H7 (cell line): ENCODE data around the gene BIRC7. TPM values are rescaled to one million over a fixed set of nuclear protein-coding genes. Genes with fewer than 3 reads are reported as not detected.
"Not testable (repeated sequence)": the region's sequence is repeated elsewhere in the genome, so short reads cannot be mapped to it uniquely, and the experiment has no call there.

ENCODE experiments used
- DNase-seq: peaks from one replicate; pipeline ENCODE4 v3.0.0; 2012
- H3K27me3 ChIP-seq: 2 replicates; pipeline ENCODE4 v1.6.0; 2011; ENCODE audit warnings: mild to moderate bottlenecking, low read length; ENCODE audit not compliant: control insufficient read depth, insufficient read depth
- H3K36me3 ChIP-seq: replicated peaks from 2 replicates; pipeline ENCODE4 v1.5.1; 2011; ENCODE audit warnings: low read length; ENCODE audit not compliant: control insufficient read depth, insufficient read depth
- H3K4me3 ChIP-seq: 2 replicates; pipeline ENCODE4 v1.5.1; 2011; ENCODE audit warnings: low read depth, mild to moderate bottlenecking, control low read depth, low read length, moderate library complexity; ENCODE audit not compliant: insufficient read depth
- total RNA-seq: library from RNA; depleted of rRNA; stranded (reverse); fragments of >200 nt; shearing (Covaris generic); gene quantifications from 2 replicates; pipeline ENCODE4 v1.2.3, GENCODE V29; 2014

The BIRC7 gene
- total RNA-seq, 1 experiment from 2014 or later, result not detected

GRCh38 chr20:63216041-63216848 lies 19.5 kb upstream of the BIRC7 start, which contains the start of gene YTHDF1:
Gene YTHDF1, minus strand, starts transcription at chr20:63216131. Its CDS starts 239 bp downstream, at chr20:63215892.
- Histone ChIP-seq H3K4me3 (peak within 1 kb of the TSS; percentile 80), H3K36me3 (peaks cover 23% of the 10 kb centered on the region), H3K27me3 (no peaks in the 10 kb centered on the region)
- peak; percentile 100 for DNase-seq

GRCh38 chr20:63216849-63217471 lies 18.7 kb upstream of the BIRC7 start:
- H3K4me3 ChIP-seq, result peak overlapping the region; percentile 80
- DNase-seq, result peak; percentile 78
- H3K27me3 ChIP-seq, result no peaks in the 10 kb centered on the region
- H3K36me3 ChIP-seq, result peaks cover 19% of the 10 kb centered on the region

GRCh38 chr20:63217706-63218105 lies 18.0 kb upstream of the BIRC7 start:
- Histone ChIP-seq H3K36me3 (peaks cover 14% of the 10 kb centered on the region), H3K4me3 (no peak overlapping the region), H3K27me3 (no peaks in the 10 kb centered on the region)
- DNase-seq, result no peak

- no peaks in the 10 kb centered on the region for H3K27me3 ChIP-seq
- H3K36me3 ChIP-seq, result peaks cover 6% of the 10 kb centered on the region
- DNase-seq, result no peak
- no peak overlapping the region for H3K4me3 ChIP-seq
Observed at GRCh38 chr20:63218701-63219446, 16.8 kb upstream of the BIRC7 start.

- H3K4me3 ChIP-seq, result no peak overlapping the region
- no peak for DNase-seq
- no peaks in the 10 kb centered on the region for H3K27me3 ChIP-seq
Observed at GRCh38 chr20:63219447-63219821, 16.3 kb upstream of the BIRC7 start.

GRCh38 chr20:63219866-63220521 lies 15.7 kb upstream of the BIRC7 start:
- Histone ChIP-seq H3K27me3 (no peaks in the 10 kb centered on the region), H3K4me3 (no peak overlapping the region), H3K36me3 (no peaks in the 10 kb centered on the region; the same call in 1 of the 2 replicates)
- DNase-seq, result no peak

More at GRCh38 chr20:63219447-63219821, 16.3 kb upstream of the BIRC7 start:
- H3K36me3 ChIP-seq, result peaks cover 4% of the 10 kb centered on the region

DNA sequence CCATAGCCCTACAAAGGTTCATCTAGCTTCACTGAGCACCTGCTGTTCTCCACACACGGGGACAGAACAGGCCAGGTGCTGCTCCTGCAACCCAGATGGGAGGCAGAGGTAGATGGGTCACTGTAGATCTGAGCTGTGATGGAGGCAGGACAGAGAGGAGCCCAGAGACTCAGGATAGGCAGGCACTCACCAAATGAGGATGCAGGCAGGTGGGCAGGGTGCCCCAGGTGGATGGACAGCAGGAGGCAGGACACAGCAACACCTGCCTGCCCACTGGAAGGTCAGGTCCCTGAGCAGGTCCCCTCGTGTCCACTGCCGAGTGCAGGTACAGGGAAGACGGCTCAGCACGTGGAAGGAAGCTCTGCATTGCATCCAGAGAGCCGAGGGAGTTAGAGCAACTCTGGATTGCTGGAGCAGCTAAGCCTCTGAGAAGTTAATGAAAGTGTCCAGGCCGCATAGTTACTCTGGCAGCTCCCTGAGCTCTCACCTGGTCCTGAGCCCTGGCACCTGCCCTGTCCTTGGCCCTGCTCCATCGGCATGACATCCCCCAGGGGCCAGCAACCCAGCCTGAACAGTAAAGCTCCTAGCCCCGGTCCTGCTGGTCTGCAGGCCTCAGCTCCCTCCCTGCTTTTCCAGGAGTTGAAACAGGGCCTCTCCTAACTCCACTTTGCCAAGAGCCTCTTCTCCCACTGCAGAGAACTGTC lies 14.9 kb upstream of the BIRC7 start:
- no peak overlapping the region for H3K4me3 ChIP-seq
- no peaks in the 10 kb centered on the region for H3K27me3 ChIP-seq
- H3K36me3 ChIP-seq, result no peaks in the 10 kb centered on the region
- no peak for DNase-seq

- H3K27me3 ChIP-seq, H3K36me3 ChIP-seq, DNase-seq, H3K4me3 ChIP-seq: not testable (repeated sequence)
Observed at GRCh38 chr20:63221400-63222053, 14.2 kb upstream of the BIRC7 start.

- Histone ChIP-seq H3K27me3 (no peaks in the 10 kb centered on the region), H3K4me3 (no peak overlapping the region), H3K36me3 (no peaks in the 10 kb centered on the region)
- no peak for DNase-seq
Observed at GRCh38 chr20:63222541-63222940, 13.2 kb upstream of the BIRC7 start.

GRCh38 chr20:63223121-63223825 lies 12.4 kb upstream of the BIRC7 start:
- no peak overlapping the region for H3K4me3 ChIP-seq
- no peaks in the 10 kb centered on the region for H3K27me3 ChIP-seq
- DNase-seq, result peak; percentile 85
- no peaks in the 10 kb centered on the region for H3K36me3 ChIP-seq

DNA sequence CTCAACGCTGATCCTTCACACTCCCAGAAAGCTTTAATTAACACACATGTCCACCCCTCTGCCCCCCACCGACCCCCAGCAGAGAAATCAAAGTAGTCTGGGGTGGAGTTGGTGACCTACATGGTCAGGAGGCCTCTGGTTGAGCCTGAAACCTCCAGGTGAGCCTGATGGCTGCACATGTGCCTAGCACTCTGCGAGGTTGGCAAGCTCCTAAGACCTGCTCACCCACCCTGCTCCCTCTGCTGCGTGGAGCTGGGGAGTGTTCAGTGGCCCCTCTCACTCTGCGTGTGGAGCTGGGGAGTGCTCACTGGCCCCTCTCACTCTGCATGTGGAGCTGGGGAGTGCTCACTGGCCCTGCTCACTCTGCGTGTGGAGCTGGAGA lies 11.9 kb upstream of the BIRC7 start:
- no peaks in the 10 kb centered on the region for H3K27me3 ChIP-seq
- no peak overlapping the region for H3K4me3 ChIP-seq
- H3K36me3 ChIP-seq, result no peaks in the 10 kb centered on the region
- DNase-seq, result no peak

DNA sequence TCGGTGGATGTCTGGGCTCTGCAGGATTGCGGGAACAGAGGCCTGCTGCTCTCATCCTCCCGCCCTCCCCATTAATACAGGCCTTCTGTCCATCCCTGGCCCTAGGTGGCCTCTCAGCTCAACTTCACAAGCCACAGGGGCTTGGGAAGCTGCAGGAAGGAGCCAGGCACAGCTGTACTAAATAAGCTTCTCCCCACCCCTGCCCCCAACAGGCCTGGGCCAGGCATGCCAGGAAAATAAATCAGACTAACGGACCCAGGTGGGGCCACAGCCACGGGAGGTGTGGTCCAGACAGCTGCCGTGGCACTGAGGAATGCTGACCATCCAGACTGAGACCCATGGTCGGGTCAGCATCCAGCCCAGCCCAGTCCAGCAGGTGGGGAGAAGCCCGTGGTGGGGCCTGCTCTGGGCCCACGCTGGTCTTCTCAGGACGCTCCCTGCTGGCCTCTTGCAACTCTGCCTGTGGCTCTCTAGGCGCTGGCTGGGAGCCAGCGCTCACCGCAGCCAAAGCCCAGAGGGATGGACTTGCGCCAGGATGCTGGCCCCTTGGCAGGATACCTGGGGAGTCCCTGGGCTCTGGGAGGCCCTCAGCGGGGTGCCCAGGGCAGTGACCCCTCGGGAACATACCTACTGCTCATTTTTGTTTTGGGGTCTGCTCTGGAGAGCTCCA lies 11.2 kb upstream of the BIRC7 start:
- Histone ChIP-seq H3K36me3 (no peaks in the 10 kb centered on the region), H3K27me3 (no peaks in the 10 kb centered on the region), H3K4me3 (no peak overlapping the region)
- peak; percentile 76 for DNase-seq

DNA sequence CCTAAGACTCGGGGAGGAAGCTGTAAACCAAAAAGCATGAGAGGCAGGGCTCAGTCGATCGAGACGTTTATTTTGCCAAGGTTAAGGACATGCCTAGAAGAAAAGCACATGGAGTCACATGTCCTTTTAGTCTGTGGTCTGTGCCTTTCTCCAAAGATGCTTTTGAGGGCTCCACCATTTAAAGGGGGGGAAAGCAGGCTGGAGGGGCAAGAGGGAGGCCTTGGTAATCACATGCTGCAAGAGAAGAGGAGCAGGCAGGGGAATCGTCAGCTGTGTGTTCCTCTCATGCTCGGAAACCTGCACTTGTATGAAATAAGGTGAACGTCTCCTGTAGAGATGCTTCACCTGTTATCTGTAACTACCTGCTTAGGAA lies 10.6 kb upstream of the BIRC7 start:
- Histone ChIP-seq H3K4me3 (no peak overlapping the region), H3K27me3 (no peaks in the 10 kb centered on the region; the same call in 1 of the 2 replicates), H3K36me3 (no peaks in the 10 kb centered on the region)
- no peak for DNase-seq
